Measurements from ENCODE around the gene PPP5C. TPM values are rescaled to one million over a fixed set of nuclear protein-coding genes. Genes with fewer than 3 reads are reported as not detected.

PPP5C gene
- total and polyA plus RNA-seq, 2 of the 13 experiments (the other 11 are each of a cell fraction or from before 2014, with no cell fraction given): 41.6 to 67.9 TPM

DNA sequence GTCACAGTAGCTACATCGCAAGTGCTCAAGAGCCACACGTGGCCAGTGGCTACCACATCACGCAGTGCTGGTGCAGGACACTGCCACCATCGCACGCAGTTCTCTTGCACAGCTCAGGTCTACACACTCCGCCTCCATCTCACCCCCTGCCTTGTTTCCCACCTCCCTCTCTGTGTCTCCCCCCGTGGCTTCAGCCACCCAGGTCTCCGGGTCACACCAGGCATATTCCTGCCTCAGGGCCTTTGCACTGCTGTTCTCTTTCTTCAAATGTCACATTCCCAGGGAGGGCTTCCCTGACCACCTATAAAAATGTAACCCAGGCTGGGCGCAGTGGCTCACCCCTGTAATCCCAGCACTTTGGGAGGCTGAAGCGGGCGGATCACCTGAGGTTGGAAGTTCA lies 55.8 kb downstream of the PPP5C start:
- TF ChIP-seq ZMYM3 (CRISPR knock-in tag; IDR thresholded peaks at IDR 0.05) (peak; percentile 86), ZNF468 (CRISPR knock-in tag; IDR thresholded peaks at IDR 0.05) (no peak), TEAD2 (CRISPR knock-in tag; IDR thresholded peaks at IDR 0.05) (no peak), RORA (CRISPR knock-in tag; IDR thresholded peaks at IDR 0.05) (no peak)
- ChIA-PET POLR2A (no interaction called here), CTCF (ENCODE audit: low intra/inter-chr PET ratio, low total read pairs) (interaction anchor here (1.3 to 9.2 kb wide), 3 partner anchors 29 to 111 kb away, joined by 6 to 76 read pairs (median 14); no protein-coding TSS in a partner anchor)
- no peaks in the 10 kb centered on the region for H3K27me3 ChIP-seq (ENCODE audit: control insufficient read depth in 1 of 2, insufficient read depth in 2 of 2, low read length in 2 of 2)
- no peaks in the 10 kb centered on the region for H4K20me1 ChIP-seq (ENCODE audit: insufficient read depth, low read length)
- no peak overlapping the region for H3K27ac ChIP-seq (ENCODE audit: extremely low read length, insufficient read depth, low read length)
- H3K4me2 ChIP-seq (ENCODE audit: low read depth, low read length): peak overlapping the region; percentile 59
- H3K36me3 ChIP-seq (replicated peaks in 1 of 2; ENCODE audit: control insufficient read depth in 1 of 2, insufficient read depth in 2 of 2, low read length in 2 of 2): no peaks in the 10 kb centered on the region
- no peaks in the 10 kb centered on the region for H3K79me2 ChIP-seq (ENCODE audit: insufficient read depth, low read length)
- H3K4me3 ChIP-seq (replicated peaks in 1 of 3; ENCODE audit: insufficient read depth in 1 of 3, low read depth in 2 of 3, low read length in 3 of 3): no peak overlapping the region
- no peak overlapping the region for H3K9ac ChIP-seq (ENCODE audit: insufficient read depth, low read depth, low read length)
- in situ Hi-C loops (cut with HindIII; ENCODE audit: extremely low pct_ligation_motif_present, low pct_unique_long_range_greater_than_20kb) (loop anchor here (5.0 kb wide), 1 partner anchor 85 kb away; no protein-coding TSS in a partner anchor), intact Hi-C loops (cut with micrococcal nuclease; ENCODE audit: unreplicated experiment) (loop anchor here (1.0 to 5.0 kb wide), 2 partner anchors 85 to 110 kb away; no protein-coding TSS in a partner anchor)
- peaks cover 25% of the 10 kb centered on the region for H3K4me1 ChIP-seq (ENCODE audit: insufficient read depth, low read length)
- no peak for FAIRE-seq
- 77% methylated on average over 11 of the region's 11 CpGs for WGBS (ENCODE audit: low lambda C conversion rate)
- no TSS peak for BruUV-seq (replicated peaks)
- ATAC-seq: no peak
- no peaks in the 10 kb centered on the region for H3K9me3 ChIP-seq (ENCODE audit: low read length)
- DNase-seq (ENCODE audit: low spot score): no peak
- no peak overlapping the region for H2AFZ ChIP-seq (ENCODE audit: low read length)

DNA sequence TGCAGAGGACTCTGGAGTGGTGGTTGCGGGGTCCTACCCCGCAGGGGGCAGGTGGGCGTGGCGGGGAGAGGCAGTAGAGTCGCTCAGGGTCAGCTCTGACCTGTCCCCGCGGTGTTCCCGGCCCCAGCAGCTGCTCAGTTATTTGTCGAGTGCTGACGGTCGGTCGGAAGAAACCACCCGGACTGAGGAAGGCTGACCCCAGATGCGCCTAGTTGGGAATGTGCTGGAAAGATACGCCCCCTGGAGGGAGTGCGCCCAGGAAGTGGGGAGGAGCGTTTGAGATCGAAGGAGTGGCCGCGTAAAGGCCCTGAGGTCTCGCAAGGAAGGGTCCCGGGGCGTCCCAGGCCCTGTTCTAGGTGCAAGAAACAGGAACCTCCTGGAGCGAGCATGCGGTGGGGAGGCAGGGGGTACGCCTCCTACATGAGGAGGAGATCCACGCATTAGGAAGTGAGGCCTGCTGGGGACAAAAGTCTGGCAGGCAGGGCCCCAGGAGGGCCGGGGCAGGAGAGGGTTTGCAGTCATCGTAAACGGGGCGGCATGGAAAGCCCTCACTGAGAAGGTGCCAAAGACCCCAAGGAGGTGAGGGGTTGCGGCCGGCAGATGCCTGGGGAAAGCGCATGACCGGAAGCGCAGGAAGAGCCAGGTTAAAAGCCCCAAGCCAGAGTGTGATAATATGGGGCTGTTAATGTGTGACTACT lies 57.3 kb downstream of the PPP5C start:
- peak overlapping the region; percentile 75 for H3K9ac ChIP-seq (ENCODE audit: insufficient read depth, low read depth, low read length)
- TF ChIP-seq GABPB1 (CRISPR knock-in tag; IDR thresholded peaks at IDR 0.05): peak; percentile 82
- TF ChIP-seq, protein P1, sequence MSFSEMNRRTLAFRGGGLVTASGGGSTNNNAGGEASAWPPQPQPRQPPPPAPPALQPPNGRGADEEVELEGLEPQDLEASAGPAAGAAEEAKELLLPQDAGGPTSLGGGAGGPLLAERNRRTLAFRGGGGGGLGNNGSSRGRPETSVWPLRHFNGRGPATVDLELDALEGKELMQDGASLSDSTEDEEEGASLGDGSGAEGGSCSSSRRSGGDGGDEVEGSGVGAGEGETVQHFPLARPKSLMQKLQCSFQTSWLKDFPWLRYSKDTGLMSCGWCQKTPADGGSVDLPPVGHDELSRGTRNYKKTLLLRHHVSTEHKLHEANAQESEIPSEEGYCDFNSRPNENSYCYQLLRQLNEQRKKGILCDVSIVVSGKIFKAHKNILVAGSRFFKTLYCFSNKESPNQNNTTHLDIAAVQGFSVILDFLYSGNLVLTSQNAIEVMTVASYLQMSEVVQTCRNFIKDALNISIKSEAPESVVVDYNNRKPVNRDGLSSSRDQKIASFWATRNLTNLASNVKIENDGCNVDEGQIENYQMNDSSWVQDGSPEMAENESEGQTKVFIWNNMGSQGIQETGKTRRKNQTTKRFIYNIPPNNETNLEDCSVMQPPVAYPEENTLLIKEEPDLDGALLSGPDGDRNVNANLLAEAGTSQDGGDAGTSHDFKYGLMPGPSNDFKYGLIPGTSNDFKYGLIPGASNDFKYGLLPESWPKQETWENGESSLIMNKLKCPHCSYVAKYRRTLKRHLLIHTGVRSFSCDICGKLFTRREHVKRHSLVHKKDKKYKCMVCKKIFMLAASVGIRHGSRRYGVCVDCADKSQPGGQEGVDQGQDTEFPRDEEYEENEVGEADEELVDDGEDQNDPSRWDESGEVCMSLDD (CRISPR knock-in tag; IDR thresholded peaks at IDR 0.05; ENCODE audit: borderline replicate concordance): 0 out of 2 replicates have a peak, but pooled peaks have one; percentile 39
- TF ChIP-seq, protein P2, sequence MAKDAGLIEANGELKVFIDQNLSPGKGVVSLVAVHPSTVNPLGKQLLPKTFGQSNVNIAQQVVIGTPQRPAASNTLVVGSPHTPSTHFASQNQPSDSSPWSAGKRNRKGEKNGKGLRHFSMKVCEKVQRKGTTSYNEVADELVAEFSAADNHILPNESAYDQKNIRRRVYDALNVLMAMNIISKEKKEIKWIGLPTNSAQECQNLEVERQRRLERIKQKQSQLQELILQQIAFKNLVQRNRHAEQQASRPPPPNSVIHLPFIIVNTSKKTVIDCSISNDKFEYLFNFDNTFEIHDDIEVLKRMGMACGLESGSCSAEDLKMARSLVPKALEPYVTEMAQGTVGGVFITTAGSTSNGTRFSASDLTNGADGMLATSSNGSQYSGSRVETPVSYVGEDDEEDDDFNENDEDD (CRISPR knock-in tag; IDR thresholded peaks at IDR 0.05; ENCODE audit: borderline replicate concordance): no peak
- TF ChIP-seq, protein P3, sequence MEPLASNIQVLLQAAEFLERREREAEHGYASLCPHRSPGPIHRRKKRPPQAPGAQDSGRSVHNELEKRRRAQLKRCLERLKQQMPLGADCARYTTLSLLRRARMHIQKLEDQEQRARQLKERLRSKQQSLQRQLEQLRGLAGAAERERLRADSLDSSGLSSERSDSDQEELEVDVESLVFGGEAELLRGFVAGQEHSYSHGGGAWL (CRISPR knock-in tag; IDR thresholded peaks at IDR 0.05): peak; percentile 34; the same call in 1 of the 2 replicates
- TF ChIP-seq ZNF598 (CRISPR knock-in tag; IDR thresholded peaks at IDR 0.05; ENCODE audit: borderline replicate concordance): peak; percentile 83; the same call in 1 of the 2 replicates
- TF ChIP-seq RXRB (CRISPR knock-in tag; IDR thresholded peaks at IDR 0.05; ENCODE audit: borderline replicate concordance): peak; percentile 16; the same call in 1 of the 2 replicates
- TF ChIP-seq POLR2A (IDR thresholded peaks at IDR 0.05; ENCODE audit: insufficient read depth in 1 of 2, low read depth in 2 of 2, low read length in 2 of 2): peak in 1 of 2 experiments; percentile 48; a peak in 1 of 4 replicates
- TF ChIP-seq KDM6A (CRISPR knock-in tag; IDR thresholded peaks at IDR 0.05; ENCODE audit: low read depth): no peak

More for the DNA sequence above, 57.3 kb downstream of the PPP5C start:
- peak; percentile 80 for ATAC-seq
- intact Hi-C loops (cut with micrococcal nuclease; ENCODE audit: unreplicated experiment): loop anchor here (5.0 kb wide), 1 partner anchor 108 kb away; no protein-coding TSS in a partner anchor
- ChIA-PET POLR2A (interaction anchor here (1.0 kb wide), 1 partner anchor 22 kb away, joined by 5 read pairs; no protein-coding TSS in a partner anchor), CTCF (ENCODE audit: low intra/inter-chr PET ratio, low total read pairs) (interaction anchor here (1.1 to 9.2 kb wide), 3 partner anchors 8 to 110 kb away, joined by 5 to 76 read pairs (median 13); no protein-coding TSS in a partner anchor)
- Histone ChIP-seq H3K9me3 (ENCODE audit: low read length) (no peaks in the 10 kb centered on the region), H4K20me1 (ENCODE audit: insufficient read depth, low read length) (no peaks in the 10 kb centered on the region), H3K4me2 (ENCODE audit: low read depth, low read length) (peak overlapping the region; percentile 92), H3K4me1 (ENCODE audit: insufficient read depth, low read length) (peaks cover 38% of the 10 kb centered on the region), H3K4me3 (replicated peaks in 1 of 3; ENCODE audit: insufficient read depth in 1 of 3, low read depth in 2 of 3, low read length in 3 of 3) (peak overlapping the region; percentile 62 to 85 (median 76)), H3K36me3 (replicated peaks in 1 of 2; ENCODE audit: control insufficient read depth in 1 of 2, insufficient read depth in 2 of 2, low read length in 2 of 2) (no peaks in the 10 kb centered on the region), H2AFZ (ENCODE audit: low read length) (peak overlapping the region; percentile 23), H3K27ac (ENCODE audit: extremely low read length, insufficient read depth, low read length) (peak overlapping the region; percentile 86), H3K27me3 (ENCODE audit: control insufficient read depth in 1 of 2, insufficient read depth in 2 of 2, low read length in 2 of 2) (no peaks in the 10 kb centered on the region), H3K79me2 (ENCODE audit: insufficient read depth, low read length) (no peaks in the 10 kb centered on the region)
- no TSS peak for BruUV-seq (replicated peaks)
- in situ Hi-C loops (cut with HindIII; ENCODE audit: extremely low pct_ligation_motif_present, low pct_unique_long_range_greater_than_20kb): loop anchor here (5.0 kb wide), 1 partner anchor 83 kb away; no protein-coding TSS in a partner anchor
- peak; percentile 69 for DNase-seq (ENCODE audit: low spot score)
- WGBS (ENCODE audit: low lambda C conversion rate): 1% methylated on average over 17 of the region's 36 CpGs
- FAIRE-seq: peak; percentile 72
